DMS153 (cell line): ENCODE data around the gene DUS3L.
"Not testable (repeated sequence)": the region's sequence is repeated elsewhere in the genome, so short reads cannot be mapped to it uniquely, and the experiment has no call there.

Source experiments
- DNase-seq: peaks from one replicate; lab custom pipeline; 2025; lab: John Stamatoyannopoulos, UW

The DUS3L gene

GRCh38 chr19:5772416-5772815 lies 18.5 kb downstream of the DUS3L start:
- DNase-seq: no peak

- no peak for DNase-seq
These were observed 23.0 kb downstream of the DUS3L start for GRCh38 chr19:5767949-5768348.

- no peak for DNase-seq
These were observed 25.7 kb downstream of the DUS3L start for GRCh38 chr19:5765220-5765619.

GRCh38 chr19:5762608-5763217 lies 28.2 kb downstream of the DUS3L start:
- no peak for DNase-seq

- DNase-seq: no peak
These were observed 37.2 kb downstream of the DUS3L start for GRCh38 chr19:5753743-5754142.

- no peak for DNase-seq
These were observed 39.3 kb downstream of the DUS3L start for GRCh38 chr19:5751709-5752108.

GRCh38 chr19:5749505-5749904 lies 41.5 kb downstream of the DUS3L start:
- no peak for DNase-seq

GRCh38 chr19:5748920-5749319 lies 42.0 kb downstream of the DUS3L start:
- DNase-seq: not testable (repeated sequence)

GRCh38 chr19:5744999-5745398 lies 46.0 kb downstream of the DUS3L start:
- not testable (repeated sequence) for DNase-seq

- DNase-seq: no peak
These were observed 47.3 kb downstream of the DUS3L start for GRCh38 chr19:5743630-5744029.

- DNase-seq: no peak
These were observed 48.9 kb downstream of the DUS3L start for GRCh38 chr19:5742051-5742450.

- no peak for DNase-seq
These were observed 52.5 kb downstream of the DUS3L start for GRCh38 chr19:5738423-5738822.
